NK-92 (cell line): Measurements from ENCODE around the gene C16orf90.
"Not testable (repeated sequence)": the region's sequence is repeated elsewhere in the genome, so short reads cannot be mapped to it uniquely, and the experiment has no call there.

Experiments
- DNase-seq: peaks from one replicate; lab custom pipeline; 2025; ENCODE audit not compliant: unreplicated experiment; lab: John Stamatoyannopoulos, UW

The C16orf90 gene

DNA sequence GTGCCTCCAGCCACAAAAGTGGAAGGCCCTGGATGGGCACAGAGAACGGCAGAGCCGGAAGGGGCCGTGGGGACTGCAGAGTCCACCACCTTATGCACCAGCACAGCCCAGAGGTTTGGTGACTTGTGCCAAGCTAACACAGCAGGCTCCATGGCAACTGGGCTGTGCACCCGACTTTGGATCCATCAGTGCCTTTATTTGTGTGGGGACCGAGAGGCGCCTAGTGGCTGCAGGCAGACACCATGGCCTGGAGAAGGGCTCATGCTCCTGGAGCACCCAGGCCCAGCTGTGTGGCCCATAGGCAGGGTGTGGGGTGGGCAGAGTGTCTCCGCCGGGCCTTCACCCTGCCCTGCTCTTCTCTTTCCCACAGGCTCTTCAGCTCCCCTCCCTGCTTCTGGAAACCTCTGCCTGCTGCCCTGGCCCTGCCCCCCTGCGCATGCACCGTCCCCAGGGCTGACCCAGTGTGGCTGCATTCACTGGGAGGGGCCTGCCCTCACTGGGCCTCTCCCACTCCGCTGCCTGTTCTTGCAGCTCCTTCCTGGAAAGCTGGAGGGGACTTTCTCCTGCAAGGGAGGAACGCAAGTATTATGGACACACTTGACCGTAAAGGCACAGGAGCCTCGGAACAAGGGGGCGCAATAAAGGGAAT is 10.1 kb downstream of the C16orf90 start:
- no peak for DNase-seq

DNA sequence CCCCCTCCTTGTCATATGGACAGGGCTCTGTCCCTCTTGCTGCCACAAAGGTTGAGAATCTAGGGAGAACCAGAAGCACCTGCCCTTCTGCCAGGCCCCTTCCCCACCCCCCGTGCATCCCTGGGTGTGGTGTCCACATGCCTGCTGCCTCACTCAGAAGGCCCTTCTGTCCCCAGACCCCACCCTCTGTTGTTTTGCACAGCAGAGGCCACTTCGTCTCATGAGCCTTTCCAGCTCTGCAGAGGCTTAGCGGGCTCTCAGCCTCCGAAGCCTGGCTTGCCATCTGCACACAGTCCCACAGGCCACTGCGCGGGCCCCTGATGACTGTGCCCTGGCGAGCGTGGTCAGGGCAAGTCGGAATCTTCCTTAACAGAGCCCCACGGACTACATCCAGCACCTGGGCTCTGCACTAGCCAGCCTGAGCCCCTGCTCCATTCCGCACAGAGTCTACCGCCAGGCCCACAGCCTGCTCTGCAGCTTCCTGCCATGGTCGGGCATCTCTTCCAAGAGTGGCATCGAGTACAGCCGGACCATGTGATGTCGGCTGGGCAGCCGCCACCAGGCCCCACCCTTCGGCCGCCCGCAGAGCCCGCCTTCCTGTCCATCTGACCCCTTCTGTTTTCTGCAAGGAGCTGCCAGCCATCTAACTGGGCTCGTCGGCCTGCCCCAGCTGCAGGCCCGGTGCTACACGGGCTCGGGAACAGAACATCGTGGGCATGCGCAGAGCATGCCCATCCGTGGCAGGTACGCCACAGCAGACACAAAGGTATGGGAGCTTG is 10.8 kb downstream of the C16orf90 start:
- no peak for DNase-seq

DNA sequence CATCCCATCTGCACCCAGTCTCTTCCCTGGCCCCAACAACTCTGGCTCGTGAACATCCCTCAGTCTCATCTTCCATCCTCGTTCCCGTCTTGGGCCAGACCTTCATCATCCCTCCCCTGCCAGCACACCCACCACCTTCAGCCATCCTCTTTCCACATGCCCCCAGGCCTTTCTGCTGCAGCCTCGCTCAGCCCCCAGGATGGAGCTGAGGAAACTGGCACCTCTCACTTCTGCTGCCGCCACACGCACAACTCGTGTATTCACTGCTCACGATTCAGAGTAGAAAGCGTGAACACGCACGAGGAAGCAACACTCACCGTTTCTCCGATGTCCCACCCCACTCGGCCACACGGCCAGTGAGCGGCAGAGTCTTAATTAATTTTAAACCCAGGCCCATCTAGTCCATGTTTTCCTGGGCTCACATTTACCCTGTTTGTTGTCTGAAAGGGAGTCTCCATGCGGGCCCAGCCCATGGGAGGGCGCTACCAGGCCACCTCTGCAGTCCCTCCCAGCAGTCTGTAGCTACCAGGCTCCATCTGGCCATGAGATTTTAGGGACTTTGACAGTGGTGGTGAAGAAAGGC is 12.5 kb downstream of the C16orf90 start:
- no peak for DNase-seq

GRCh38 chr16:3481696-3482658 is 13.3 kb downstream of the C16orf90 start:
- DNase-seq, result no peak

GRCh38 chr16:3480901-3481695 is 14.2 kb downstream of the C16orf90 start:
- DNase-seq, result no peak

DNA sequence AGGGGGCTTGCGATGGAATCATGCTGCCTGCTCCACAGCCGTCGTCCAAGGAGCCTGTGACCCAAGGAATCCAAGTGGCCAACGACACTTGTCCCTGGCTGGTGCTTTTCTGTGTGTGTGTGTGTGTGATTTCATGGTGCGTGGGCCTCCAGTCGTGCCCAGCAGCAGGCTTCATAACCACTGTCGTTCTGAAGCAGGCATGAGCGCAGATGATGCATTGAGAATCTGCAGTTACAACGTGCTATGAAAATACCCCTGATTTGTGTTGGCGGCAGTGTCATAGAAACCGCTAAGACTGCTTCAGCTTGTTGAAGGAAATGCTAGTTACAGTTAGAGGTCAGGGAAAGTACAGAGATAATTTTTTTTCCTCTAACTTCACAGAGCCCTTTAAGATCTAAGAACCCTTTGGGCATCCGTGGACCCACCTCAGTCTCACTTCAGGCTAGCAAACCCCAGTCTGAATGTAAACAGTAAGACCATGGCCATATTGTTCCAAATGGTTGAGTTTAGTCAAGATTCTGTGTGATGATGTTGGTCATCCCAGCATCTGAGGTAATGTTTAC is 15.6 kb downstream of the C16orf90 start:
- no peak for DNase-seq

- DNase-seq, result no peak
These were observed 16.9 kb downstream of the C16orf90 start for GRCh38 chr16:3478242-3478925.

GRCh38 chr16:3476409-3476808 is 18.9 kb downstream of the C16orf90 start:
- no peak for DNase-seq

- DNase-seq, result no peak
These were observed 19.5 kb downstream of the C16orf90 start for GRCh38 chr16:3475604-3476375.

GRCh38 chr16:3474870-3475269 is 20.4 kb downstream of the C16orf90 start:
- DNase-seq, result not testable (repeated sequence)

- no peak for DNase-seq
These were observed 21.0 kb downstream of the C16orf90 start for GRCh38 chr16:3474136-3474779.

DNA sequence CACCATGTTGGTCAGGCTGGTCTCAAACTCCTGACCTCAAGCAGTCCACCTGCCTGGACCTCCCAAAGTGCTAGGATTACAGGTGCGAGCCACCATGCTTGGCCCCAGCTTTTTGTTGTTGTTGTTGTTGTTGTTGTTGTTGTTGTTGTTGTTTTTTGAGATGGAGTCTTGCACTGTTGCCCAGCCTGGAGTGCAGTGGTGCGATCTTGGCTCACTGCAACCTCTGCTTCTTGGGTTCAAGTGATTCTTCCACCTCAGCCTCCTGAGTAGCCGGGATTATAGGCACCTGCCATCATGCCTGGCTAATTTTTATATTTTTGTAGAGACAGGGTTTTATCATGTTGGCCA is 21.7 kb downstream of the C16orf90 start:
- not testable (repeated sequence) for DNase-seq

DNA sequence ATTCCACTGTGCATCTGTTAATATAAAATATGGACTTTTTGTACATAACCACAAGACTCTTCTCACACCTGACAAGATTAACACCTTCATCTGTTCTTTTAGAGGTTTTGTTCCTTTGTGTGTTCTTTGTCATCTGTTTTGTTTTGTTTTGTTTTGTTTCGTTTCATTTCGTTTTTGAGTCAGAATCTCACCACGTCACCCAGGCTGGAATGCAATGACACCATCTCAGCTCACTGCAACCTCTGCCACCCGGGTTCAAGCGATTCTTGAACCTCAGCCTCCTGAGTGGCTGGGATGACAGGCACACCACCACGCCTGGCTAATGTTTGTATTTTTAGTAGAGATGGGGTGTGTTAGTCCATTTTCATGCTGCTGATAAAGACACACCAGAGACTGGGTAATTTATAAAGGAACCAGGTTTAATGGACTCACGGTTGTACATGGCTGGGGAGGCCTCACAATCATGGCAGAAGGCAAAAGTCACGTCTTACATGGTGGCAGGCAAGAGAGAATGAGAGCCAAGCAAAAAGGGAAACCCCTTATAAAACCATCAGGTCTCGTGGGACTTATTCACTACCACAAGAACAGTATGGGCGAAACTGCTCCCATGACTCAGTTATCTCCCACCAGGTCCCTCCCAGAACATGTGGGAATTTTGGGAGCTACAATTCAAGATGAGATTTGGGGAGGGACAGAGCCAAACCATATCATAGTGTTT is 22.3 kb downstream of the C16orf90 start:
- DNase-seq, result no peak

DNA sequence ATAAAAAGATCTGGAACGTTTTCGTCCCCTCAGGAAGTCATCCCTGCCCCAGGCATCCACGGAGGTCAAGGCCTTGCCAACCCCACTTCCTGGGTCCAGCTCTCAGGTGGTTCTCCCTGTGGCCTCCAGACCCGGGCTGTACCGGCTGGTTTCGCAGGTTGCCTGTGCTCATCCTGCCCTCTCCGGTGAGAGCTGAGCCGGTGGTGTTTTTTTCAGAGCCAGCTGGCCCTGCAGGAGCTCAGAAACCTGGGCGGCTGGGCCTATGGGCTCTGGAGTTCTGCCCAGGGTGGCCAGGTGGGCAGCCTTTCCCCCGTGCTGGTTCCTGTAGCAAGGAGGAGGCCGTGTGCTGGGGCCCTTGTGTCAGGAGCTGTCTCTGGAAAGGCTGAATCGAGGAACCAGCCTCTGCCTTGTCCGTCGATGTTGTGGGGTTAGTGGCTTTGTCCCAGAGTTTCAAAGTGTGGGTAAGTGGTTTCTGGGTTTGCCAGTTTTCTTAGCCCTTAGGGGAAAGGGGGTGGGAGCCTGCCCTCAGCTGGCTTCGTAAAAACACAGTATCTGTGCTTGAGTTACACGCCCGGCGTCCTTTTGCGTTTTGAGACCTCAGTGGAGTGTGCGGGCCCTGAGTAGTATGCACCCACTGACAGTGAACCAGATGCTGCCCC is 23.6 kb downstream of the C16orf90 start:
- DNase-seq, result no peak

- DNase-seq, result no peak
These were observed 24.6 kb downstream of the C16orf90 start for GRCh38 chr16:3470723-3471122.

DNA sequence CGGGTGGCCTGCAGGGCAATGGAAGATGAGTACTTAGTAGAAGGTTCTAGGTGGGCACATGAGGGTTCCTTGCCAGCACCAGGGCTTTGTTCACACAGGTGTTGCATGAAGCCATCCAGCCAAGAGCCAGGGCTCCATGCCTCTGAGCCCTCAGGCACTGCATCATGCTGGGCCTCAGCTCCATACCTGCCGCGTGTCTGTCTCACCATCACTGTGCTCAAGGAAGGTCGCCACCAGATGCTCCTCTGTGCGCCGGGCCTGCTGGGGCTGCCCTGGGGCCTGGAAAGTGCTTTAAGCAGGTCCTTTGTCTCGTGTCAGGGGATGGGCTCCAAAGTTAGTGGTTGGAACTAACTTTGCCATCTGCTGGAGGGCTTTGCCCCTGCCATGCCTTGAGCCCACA is 25.6 kb downstream of the C16orf90 start:
- no peak for DNase-seq

DNA sequence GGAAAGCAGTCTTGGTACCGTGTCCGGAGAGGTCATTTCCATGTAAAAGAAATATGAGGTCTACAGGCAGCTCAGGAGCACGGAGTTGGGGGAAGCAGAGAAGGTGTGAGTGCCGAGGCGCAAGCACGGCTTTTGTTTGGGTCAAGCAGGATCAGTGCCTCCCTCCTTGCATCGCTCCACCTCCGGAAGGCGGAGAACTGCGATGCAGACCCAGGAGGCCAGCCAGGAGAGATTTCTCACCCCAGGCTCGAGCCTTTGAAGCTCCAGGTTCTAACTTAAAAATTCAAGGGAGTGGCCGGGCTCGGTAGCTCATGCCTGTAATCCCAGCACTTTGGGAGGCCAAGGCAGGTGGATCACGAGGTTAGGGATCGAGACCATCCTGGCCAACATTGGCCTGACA is 26.8 kb downstream of the C16orf90 start:
- no peak for DNase-seq
